Measurements from ENCODE around the gene BBOX1.

The BBOX1 gene

DNA sequence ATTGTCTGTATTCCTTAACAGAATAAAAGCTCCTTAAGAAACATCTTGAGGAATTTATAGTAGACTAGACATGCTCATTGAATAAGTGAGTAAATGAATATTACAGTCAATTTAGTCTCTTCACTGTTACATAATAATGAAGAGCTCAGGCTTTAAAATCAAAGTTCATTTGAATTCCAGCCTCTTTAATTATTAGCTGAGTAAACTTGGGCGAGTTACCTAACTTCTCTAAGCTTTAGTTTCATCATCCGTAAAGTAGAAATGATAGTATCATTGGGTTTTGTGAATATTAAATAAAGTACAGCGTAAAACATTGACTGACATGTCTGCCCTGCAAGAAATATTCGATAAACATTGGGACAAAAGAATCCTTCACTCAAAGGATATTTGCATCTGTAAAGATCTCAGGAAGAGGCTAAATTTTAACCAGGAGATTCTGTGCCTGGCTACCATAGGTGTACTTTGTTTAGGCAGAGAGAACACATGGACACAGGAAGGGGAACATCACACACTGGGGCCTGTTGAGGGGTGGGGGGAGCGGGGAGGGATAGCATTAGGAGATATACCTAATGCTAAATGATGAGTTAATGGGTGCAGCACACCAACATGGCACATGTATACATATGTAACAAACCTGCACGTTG, 15.2 kb upstream of the BBOX1 start:
- DNase-seq = no peak

DNA sequence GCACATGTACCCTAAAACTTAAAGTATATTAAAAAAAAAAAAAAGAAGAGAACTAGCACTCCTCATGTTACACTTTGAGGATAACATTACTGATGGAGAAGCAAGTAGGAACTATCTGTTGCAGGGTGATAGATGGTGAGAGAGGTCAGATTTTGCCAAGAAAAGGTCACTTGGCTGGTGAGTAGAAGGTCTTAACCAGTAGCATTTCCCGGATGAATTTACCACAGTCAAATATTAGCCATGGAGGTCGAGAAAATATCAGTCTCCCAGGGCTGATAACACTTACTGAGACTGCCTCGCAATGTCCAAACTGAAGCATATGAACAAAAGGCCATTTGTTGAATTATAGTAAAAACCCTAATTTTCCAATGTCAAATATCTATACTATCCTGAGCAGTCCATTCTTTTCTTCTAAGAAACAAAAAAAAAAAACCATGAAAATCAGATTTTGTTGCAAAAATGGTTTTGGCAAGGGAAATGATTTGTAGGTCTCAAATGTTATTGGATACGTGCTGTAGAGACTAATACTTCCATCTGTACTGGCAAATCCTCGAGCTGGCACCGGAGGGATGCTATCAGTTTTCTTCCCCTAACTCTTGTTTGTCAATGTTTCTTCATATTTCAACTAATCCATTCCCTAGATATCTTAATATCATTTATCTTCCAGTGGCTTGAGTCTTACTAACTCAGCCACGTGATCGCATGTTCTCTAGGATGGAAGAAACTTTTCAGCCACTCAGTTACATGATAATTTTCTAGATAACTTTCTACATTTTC, 14.5 kb upstream of the BBOX1 start:
- DNase-seq = no peak

DNA sequence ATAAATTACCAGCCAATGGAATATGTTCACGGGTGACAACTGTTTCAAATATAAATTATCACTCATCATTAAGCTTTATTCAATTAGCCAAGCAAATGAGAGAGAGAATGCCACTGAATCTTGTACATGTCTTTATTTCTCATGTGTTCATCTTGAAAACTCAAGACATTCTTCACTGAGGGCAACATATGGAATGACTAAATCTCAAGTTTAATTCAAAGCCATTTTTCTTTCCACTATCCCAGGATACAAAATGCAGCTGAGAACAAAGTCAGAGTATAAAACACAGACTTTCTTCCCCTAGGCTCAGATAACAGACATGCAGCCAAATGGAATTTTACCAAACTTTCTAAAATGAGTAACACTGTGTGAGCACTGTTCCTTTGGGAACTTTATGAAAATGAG, 12.1 kb upstream of the BBOX1 start:
- DNase-seq = no peak

DNA sequence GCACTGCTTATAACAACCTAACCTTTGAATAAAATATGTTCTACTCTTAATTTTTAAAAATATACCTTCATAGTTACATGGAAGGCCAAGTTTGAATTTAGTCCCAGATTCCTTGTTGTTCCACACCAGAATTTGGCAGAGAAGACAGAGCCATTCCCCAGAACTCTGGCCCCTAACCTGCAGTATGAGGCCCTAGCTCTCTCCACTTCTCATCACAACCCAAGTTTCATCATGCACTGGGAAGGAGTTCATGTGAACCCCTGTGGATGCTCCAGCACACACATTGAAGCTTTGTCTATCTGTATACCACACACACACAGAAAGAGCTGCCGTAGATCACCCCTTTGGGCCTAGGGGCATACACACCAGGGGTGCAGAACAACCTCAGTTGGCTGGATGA, 10.6 kb upstream of the BBOX1 start:
- DNase-seq = no peak

DNA sequence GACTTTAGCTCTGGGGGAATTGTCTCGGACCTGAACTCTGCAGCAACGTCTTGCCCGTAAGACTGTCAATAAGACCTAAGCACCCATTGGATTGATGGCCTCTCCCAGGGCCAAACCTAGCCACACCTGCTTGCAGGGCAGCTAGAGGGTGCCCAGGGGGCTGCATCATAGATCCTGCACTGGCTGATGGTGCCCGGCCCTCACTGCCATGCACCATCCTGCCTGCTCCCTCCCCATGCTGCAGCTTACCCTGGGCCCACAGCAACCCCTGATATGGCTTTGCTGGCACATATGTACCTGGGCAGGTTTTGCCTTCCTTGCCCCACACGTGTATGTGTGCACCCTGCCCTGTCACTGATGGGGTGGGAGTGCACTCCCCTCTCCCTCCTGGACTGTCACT, 8.9 kb upstream of the BBOX1 start:
- DNase-seq = no peak

DNA sequence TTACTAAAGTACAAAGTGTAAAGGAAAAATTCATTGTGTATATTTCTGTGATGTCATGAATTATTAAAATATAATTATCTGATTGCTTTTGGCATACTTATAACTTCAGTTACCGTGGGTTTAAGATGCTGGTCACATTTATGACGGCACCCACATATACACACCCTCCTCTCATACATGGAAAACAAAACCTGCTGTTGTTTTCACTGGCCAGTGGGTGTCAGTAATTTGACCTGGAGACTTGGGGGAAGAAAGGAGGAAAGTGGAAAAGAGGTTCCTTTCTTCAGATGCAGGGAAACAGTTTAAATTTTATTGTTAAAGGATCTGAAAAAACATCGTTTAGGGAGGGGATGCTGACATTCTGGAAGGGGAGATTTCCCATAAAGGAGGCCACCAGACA, 742 bp upstream of the BBOX1 start:
- DNase-seq = no peak

DNA sequence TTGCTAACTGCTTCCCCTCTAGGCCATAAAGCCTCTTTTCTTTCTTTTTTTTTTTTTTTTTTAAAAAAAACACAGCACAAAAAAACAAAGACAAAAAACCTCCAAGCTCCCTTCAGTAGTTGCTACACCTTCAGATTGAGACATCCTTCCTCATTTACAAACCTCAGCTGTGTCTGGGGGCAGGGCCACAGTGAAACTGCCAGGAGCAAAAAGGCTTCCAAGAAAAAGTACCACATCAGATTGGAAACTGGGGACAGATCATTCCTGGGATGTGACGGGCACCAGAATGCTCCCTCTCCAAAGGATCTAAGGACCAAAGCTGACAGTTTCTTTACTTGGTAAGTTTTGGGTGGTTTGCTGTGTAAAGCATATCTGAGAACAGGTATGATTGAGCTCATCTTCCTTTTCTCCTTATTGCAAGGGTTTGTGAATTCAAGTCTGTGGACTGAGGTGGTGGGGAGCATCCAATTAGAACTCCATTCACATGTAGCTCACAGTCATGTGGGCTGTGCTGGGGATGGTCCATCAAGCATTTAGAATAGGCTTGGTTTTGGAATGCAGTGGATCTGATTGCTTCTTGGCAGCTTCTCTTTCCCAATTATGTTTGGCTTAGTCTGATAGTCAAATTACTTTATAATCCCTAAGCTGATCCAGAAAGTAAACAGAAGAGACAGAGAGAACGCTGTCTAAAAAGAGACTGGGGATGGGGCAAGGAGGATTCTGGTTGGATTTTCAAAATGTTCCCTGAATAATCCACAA, 705 bp downstream of the BBOX1 start:
- no peak for DNase-seq

DNA sequence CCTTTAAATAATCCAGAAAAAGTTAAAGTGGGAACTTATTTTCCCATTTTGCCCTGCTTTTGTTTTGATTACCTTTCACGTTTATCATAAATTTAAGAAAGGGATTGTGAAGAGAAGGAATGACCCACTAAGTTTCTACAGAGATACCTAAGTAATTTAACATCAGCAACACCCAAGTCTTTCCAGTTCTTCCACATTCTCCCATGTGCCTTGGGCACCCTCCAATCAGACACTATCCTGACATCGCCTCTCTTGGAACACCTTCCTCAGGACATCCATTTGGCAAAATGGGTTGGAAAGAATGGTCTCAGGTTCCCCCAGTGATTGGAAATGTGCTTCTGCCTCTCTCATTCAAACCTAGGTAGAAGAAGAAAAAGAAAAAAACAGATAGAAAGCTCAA, 6.3 kb downstream of the BBOX1 start:
- no peak for DNase-seq

DNA sequence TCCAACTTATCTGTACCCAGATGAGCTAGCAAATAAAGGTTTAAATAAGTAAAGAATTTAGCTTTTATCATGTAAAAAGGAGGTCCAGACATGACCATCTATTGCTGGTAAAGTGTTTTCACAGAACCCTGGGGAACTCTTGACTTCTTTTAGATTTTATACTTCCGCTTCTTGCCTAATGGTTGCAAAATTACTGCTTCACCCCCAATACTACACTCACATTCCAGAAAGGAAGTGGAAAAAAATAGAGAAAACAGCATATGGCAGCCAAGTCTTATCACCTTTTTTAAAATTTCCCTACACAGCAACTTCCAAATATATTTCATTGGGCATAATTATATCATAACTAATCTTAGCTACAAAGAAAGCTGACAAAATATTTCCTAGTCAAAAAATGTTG, 12.1 kb downstream of the BBOX1 start:
- DNase-seq = no peak

DNA sequence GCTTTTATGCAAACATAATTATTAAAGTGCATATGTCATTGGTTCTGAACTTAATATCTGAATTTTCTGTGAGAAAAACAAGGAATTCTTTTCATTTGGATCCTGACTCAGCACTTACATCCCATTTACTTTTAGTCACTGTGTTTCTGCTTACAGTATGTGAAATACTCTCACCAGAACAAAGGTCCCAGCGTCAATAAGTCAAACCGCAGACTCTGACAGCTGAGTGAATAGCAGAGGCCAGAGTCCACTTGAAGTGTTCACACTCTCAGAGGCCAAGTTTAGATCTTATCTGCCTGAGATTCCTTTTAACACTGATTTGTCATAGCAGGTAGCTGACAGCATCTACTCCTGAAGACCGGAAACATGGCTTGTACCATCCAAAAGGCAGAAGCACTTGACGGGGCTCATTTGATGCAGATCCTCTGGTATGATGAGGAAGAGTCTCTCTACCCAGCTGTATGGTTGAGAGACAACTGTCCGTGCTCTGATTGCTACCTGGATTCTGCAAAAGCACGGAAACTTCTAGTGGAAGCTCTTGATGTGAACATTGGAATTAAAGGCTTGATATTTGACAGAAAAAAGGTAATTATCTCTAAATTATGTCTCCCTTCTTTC, 14.6 kb downstream of the BBOX1 start:
- no peak for DNase-seq

DNA sequence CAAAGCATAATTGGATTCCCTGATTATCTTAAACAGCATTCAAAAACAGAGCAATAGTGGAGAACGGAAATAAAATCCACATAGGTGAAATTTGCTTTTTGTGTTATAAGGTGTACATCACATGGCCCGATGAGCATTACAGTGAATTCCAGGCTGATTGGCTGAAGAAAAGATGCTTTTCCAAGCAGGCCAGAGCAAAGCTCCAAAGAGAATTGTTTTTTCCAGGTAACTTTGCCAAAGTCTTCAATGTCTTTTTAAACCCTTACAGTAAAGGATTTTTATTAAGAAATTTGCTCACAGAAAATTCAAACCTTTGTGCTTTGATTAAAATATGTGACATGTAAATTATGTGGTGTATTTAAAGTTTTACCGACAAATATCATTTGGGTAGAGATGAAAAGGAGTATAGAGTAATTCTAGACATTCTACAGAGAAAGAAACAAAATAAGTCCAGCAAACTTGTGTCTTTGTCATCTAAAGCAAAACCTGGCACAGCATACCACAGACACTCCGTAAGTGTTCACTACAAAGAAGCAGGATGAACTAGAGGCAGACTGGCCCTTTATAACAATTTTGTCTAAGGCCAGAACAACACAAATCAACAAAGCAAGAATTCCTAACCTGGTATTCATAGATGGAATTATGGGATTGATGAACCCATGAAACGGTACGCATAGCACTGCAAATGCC, 16.6 kb downstream of the BBOX1 start:
- no peak for DNase-seq

DNA sequence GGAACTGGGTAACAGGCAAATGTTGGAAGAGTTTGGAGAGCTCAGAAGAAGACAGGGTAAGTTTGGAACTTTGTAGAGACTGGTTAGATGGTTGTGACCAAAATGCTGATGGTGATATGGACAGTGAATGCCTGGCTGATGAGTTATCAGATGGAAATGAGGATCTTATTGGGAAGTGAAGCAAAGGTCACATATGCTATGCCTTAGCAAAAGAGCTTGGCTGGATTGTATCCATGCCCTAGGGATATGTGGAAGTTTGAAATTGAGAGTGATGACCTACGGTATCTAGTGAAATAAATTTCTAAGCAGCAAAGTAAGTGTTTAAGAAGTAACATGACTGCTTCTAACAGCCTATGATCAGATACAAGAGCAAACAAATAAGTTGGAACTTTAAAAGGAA, 17.8 kb downstream of the BBOX1 start:
- no peak for DNase-seq

DNA sequence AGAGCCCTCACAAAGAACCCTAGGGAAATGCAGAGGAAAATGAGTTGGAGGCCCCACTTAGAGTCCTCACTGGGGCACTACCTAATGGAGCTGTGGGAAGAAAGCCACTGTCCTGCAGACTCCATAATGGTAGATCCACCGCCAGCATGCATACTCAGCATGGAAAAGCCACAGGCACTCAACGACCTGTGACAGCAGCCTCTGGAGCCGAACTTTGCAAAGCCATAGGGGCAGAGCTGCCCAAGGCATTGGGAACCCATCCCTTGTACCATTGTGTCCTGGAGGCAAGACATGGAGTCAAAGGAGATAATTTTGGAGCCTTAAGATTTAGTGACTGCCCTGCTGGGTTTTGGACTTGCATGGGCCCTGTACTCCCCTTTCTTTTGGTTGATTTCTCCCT, 18.8 kb downstream of the BBOX1 start:
- no peak for DNase-seq

DNA sequence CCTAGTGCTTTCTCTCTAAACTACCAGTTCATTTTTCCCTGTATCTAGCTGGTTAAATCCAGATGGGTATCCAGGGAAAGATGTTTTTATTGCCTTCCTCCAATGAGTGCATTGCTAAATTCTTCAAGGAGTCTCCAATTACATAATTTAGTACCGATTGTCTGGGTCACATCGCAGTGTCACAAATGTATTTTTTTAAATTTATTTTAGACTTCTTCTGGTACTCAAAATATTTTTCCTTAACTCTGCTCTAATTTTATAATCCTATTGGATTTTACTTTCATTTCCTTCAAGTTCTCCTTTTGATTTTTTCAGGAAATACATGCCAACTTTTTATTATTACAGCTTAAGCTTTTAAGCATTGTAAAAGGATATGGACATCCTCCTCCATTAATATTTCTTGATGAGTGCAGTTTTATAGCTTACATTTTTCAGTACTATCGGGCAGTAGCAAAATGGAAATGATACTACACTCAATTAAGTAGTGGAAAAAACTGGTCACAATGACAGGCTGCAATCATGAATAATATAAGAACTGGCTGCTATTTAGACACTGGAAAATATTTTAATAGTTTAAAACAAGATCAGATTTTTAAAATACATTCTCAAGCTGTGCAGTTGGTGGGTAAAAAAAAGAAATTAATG, 20.3 kb downstream of the BBOX1 start:
- no peak for DNase-seq

DNA sequence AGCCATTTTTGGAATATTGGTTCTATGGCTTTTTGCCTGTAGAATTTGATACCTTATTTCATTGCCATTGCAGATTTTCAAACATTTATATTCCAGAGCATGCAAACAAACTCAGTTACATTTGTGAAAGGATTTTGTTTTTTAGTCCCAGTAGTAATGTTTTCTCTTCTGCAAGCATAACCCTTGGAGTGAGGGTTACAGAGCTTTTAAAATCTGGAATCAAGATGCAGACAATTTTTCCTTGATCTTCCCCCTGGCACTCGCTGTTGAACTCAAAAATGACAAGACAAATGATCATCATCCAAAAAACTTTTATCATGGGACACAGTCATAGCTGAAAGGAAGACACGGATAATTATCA, 20.8 kb downstream of the BBOX1 start:
- no peak for DNase-seq

DNA sequence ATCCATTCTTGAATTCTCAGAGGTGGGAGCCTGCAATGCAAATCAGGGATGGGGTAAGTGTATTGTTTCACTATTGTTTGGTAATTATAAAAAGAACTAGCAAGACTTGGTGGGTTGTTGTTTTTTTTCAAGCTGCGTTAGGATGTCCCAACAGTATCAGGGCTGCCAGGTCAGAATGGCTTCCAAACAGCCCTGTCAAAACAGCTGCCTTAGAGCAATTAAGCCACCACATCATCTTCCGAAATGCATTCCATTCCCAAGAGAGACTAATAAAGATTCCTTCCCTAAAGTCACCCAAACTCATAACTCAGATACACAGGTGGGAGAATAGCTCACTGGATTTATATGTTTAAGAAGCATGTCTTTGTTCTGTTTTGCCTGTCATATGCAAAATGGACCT, 23.5 kb downstream of the BBOX1 start:
- no peak for DNase-seq

DNA sequence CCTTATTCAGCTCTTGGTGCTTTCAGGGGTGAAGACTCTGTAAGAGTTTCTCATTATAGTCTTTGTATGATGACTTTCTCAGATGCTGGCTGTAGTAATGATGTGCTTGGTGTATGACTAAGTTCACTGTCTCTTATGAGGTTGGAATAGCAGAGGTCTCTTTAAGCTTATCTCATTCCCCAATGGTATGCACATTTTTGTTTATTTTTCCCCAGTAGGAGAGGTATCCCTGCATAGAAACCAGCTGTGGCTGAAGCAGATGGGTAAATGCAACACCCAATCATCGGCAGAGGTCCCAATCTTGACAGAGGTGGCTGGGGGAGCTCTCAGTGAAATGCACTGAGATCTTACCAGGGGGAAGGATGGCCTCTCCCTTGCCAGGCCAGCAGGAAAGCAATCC, 34.6 kb downstream of the BBOX1 start:
- no peak for DNase-seq

DNA sequence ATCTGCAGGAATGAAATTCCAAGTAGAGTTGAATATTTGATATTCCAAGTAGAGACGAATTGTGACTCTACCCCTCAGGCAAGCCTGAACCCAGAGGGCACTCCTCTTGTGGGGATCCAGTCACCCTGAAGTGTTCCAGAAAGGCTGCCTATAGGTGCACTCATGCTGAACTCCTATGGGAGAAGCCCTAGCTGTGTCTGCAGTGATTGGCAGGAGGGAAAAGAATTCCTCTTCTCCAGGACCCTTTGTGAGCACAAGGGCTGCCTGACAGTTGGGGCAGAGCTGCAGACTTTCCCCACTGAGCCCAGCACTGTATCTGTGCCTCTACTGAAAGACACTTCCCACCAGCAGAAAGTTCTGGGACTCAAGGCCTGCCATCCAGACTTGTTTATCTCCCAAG, 35.0 kb downstream of the BBOX1 start:
- DNase-seq = no peak

DNA sequence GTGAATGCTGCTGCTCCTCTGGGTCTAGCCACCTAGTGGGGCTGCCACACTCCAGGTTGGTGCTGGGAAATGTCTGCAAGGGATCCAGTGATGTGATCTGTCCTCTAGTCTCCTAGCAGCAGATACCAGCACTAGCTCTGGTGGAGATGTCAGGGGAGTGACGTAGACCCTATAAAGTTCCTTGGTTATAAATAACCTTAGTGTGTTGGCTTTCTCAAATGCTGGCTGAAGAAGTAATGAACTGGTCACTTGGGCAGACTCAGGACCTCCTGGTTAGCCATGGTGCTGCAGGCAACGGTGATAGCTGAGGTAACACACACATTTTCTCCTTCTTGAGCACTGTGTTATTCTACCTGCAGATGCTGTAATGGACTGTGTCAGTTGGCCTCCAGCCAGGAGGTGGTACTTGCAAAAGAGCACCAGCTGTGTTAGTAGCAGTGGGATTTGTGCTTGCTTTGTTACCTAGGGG, 35.5 kb downstream of the BBOX1 start:
- no peak for DNase-seq

DNA sequence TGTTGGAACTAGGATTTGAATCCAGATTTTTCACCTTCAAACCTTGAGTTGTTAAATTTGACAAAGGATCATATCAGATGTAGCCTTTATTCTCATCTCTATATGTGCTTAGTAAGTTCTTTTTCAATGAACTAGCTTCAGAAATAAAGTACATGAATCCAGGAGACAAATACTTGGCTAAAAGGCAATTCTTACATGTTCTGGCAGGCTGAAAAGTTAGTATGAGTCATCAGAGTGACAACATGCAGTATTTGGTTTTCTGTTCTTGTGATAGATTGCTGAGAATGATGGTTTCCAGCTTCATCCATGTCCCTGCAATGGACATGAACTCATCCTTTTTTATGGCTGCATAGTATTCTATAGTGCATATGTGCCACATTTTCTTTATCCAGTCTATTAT, 40.4 kb downstream of the BBOX1 start:
- DNase-seq = no peak

DNA sequence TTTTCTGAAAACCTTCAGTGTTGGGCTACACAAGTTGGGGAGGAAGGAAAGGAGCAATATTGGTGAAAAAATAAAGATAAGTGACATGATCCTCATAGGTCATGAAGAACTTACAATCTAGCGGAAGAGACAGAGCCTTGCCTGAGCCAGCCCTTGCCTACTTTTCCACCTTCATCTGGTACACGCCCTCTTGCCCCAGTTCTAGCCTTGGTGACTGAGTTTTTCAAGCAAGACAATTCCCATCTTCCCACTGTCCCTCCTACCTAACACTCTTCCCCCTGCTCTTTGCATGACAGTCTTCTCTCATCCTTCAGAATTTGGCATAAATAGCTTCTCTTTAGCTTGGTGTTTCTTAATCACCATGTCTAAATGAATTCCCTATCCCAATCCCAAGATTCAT, 42.6 kb downstream of the BBOX1 start:
- DNase-seq = no peak

DNA sequence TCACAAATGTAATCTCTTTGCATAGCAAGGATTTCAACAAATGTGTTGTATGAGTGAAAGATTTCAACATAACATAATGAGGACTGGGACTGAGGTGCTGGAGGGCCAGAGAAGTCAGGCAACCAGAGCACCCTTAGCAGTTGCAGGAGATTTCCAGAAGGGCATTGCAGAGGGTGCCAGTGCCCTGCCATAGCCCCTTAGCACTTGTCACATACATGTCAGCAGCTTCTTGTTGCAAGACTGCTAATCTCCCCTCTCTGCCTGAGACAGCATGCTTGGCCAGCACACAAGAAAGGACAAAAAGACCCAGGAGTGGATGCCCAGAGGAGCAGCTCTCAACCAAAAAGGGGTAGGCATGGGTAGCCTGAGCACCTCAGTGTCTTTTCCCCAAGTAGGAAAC, 43.2 kb downstream of the BBOX1 start:
- DNase-seq = no peak

DNA sequence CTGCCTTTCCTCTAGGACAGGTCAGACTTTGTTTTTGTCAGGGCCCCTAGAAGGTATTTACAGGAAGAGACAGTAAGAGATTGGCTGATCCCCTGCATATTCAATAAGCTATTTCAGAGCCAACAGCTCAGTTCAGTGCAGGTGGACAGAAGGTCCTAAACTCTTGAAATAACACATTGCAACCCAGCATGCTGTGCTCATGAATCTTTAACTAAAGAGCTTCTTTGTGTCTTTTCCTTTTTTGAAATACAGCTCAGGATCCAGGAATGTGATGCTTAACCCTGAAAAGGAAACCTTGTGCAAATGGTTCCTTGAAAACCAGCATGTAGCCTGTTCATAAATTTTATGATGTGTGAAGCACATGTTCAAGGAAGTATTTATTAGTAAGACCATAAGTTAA, 43.9 kb downstream of the BBOX1 start:
- no peak for DNase-seq
